Uterus (tissue), 4 donors: ENCODE data around the gene CHCHD3. TPM values are rescaled to one million over a fixed set of nuclear protein-coding genes. Genes with fewer than 3 reads are reported as not detected.

ENCODE experiments used
- DNase-seq, 2 donors: peaks; one replicate each; pipeline ENCODE4 v3.0.0-alpha.2; 2019 to 2020
- H3K27ac ChIP-seq, 2 donors: fragments of 200-600 bp; sonication (generic); 1 replicate in 1 of 2; 2 replicates in 1 of 2; pipeline ENCODE4 v1.5.1; 2016 to 2018
- H3K27me3 ChIP-seq, 2 donors: fragments of 200-600 bp; sonication (generic); one replicate each; pipeline ENCODE4 v1.5.1; 2018 to 2019; ENCODE audit warnings: control low read depth in 1 of 2
- H3K36me3 ChIP-seq, 2 donors: fragments of 200-600 bp; sonication (generic); one replicate each; pipeline ENCODE4 v1.5.1; 2019; ENCODE audit warnings: control low read depth in 1 of 2
- H3K4me1 ChIP-seq, 2 donors: fragments of 200-600 bp; sonication (generic); one replicate each; pipeline ENCODE4 v1.5.1; 2018 to 2019; ENCODE audit warnings: control low read depth in 1 of 2
- H3K4me3 ChIP-seq, 2 donors: fragments of 200-600 bp; sonication (generic); 1 replicate in 1 of 2; 2 replicates in 1 of 2; pipeline ENCODE4 v1.5.1; 2018 to 2019; ENCODE audit warnings: mild to moderate bottlenecking in 1 of 2
- H3K9me3 ChIP-seq, 2 donors: fragments of 200-600 bp; sonication (generic); one replicate each; pipeline ENCODE4 v1.5.1; 2019; ENCODE audit warnings: control low read depth in 1 of 2
- POLR2A ChIP-seq, 2 donors: fragments of 450-650 bp; IDR thresholded peaks; one replicate each; pipeline ENCODE4 v1.6.1; 2016; ENCODE audit warnings: antibody characterized with exemption in 2 of 2, mild to moderate bottlenecking in 1 of 2, moderate library complexity in 1 of 2
- intact Hi-C: fragments of 100-400 bp; cut with DNase I; formaldehyde crosslinking; loops from one replicate; pipeline ENCODE4 v1.15.1; 2023; ENCODE audit warnings: low total_unique reads
- total RNA-seq, 4 donors: library from RNA; depleted of rRNA in 3 of 4; stranded (reverse); fragments of >200 nt in 3 of 4; gene quantifications; one replicate each; pipeline versions ENCODE4 v1.1.0 to v1.2.4, GENCODE V29; 2014 to 2023
- TF ChIP-seq, protein P1 (sequence below), 4 experiments: fragments of 200-600 bp in 2 of 4; fragments of 450-650 bp in 2 of 4; sonication (generic) in 2 of 4; IDR thresholded peaks; one replicate each; pipeline ENCODE4 v1.5.1; 2016 to 2019; ENCODE audit warnings: antibody characterized with exemption in 4 of 4, mild to moderate bottlenecking in 2 of 4, moderate library complexity in 1 of 4
- donor health status: DM: yes; HTN: yes; CAD: no.

CHCHD3 gene
- total RNA-seq, 4 donors from 2014 or later: 43.5 to 61.0 (median 47.6) TPM

DNA sequence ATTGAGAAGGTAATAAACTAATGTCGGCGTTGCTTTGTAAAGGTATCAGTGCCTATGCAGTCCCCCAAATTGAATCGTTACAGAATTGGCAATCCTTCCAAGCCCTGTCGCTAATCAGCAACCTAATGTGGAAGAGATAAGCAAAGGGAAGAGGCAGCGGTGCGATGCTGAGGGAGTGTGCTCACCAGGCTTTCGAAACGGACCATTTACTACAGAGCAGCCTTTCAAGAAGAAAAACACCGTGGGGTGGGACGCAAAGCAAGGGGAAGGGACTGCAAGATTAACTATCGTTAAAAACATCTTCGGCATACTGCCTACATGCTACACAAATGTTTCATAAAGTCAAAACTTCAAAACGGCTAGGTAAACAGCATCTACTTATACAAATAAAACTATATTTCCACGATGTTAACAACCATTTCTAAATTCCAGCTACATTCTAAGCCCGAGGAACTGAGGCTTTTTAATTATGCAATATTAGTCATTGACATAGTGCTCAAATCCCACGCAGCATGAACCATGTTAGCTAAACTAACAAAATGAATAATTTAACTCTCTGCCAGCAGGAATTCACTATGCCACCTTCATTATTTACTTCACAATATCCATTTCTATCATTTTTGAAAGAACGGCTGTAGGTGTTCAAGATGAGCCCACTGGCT is 85.2 kb downstream of the CHCHD3 start:
- H3K27me3 ChIP-seq: no peaks in the 10 kb centered on the region
- DNase-seq: no peak
- H3K9me3 ChIP-seq: no peaks in the 10 kb centered on the region
- intact Hi-C loops: no loop called here
- H3K36me3 ChIP-seq: no peaks in the 10 kb centered on the region
- no peak overlapping the region for H3K4me3 ChIP-seq
- no peak overlapping the region for H3K27ac ChIP-seq
- peaks cover 0 to 3% of the 10 kb centered on the region in 2 donors for H3K4me1 ChIP-seq
- TF ChIP-seq POLR2A (IDR thresholded peaks at IDR 0.05): no peak
- TF ChIP-seq, protein P1, sequence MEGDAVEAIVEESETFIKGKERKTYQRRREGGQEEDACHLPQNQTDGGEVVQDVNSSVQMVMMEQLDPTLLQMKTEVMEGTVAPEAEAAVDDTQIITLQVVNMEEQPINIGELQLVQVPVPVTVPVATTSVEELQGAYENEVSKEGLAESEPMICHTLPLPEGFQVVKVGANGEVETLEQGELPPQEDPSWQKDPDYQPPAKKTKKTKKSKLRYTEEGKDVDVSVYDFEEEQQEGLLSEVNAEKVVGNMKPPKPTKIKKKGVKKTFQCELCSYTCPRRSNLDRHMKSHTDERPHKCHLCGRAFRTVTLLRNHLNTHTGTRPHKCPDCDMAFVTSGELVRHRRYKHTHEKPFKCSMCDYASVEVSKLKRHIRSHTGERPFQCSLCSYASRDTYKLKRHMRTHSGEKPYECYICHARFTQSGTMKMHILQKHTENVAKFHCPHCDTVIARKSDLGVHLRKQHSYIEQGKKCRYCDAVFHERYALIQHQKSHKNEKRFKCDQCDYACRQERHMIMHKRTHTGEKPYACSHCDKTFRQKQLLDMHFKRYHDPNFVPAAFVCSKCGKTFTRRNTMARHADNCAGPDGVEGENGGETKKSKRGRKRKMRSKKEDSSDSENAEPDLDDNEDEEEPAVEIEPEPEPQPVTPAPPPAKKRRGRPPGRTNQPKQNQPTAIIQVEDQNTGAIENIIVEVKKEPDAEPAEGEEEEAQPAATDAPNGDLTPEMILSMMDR (IDR thresholded peaks at IDR 0.05): no peak

DNA sequence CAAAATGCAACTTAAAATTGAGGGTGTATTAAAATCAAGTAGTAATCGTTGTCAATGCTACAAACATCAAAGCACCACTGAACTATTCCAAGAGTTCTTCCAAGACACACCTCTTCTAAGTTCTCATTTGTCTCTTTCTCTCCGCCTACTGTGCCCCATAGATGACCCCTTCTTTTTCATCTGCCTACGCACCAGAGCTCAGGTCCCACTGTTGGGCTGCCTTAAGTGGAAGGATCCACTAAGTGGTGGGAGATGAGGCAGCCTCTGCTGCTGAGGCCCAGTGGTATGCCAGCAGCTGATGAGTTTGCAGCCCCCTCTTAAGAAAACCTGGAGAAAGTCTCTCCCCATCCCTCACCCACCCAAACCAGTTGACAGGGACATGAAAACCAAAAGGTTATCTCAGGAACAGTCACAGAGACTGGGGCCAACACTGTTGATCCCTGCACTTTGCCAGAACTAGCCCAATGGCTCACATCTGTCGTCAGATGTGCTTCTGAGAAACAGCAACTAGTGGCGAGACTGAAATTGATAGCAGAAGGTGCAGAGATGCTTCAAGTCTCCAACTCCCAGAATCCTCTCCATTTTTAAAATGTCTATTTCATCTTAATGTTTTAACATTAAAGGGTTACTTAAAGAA is 88.4 kb downstream of the CHCHD3 start:
- no peaks in the 10 kb centered on the region for H3K36me3 ChIP-seq
- DNase-seq: no peak
- no peaks in the 10 kb centered on the region for H3K9me3 ChIP-seq
- H3K27ac ChIP-seq: no peak overlapping the region
- no peak for TF ChIP-seq POLR2A (IDR thresholded peaks at IDR 0.05)
- TF ChIP-seq, protein P1 (IDR thresholded peaks at IDR 0.05): no peak
- H3K4me1 ChIP-seq: no peaks in the 10 kb centered on the region
- H3K4me3 ChIP-seq: no peak overlapping the region
- intact Hi-C loops: no loop called here
- no peaks in the 10 kb centered on the region for H3K27me3 ChIP-seq

DNA sequence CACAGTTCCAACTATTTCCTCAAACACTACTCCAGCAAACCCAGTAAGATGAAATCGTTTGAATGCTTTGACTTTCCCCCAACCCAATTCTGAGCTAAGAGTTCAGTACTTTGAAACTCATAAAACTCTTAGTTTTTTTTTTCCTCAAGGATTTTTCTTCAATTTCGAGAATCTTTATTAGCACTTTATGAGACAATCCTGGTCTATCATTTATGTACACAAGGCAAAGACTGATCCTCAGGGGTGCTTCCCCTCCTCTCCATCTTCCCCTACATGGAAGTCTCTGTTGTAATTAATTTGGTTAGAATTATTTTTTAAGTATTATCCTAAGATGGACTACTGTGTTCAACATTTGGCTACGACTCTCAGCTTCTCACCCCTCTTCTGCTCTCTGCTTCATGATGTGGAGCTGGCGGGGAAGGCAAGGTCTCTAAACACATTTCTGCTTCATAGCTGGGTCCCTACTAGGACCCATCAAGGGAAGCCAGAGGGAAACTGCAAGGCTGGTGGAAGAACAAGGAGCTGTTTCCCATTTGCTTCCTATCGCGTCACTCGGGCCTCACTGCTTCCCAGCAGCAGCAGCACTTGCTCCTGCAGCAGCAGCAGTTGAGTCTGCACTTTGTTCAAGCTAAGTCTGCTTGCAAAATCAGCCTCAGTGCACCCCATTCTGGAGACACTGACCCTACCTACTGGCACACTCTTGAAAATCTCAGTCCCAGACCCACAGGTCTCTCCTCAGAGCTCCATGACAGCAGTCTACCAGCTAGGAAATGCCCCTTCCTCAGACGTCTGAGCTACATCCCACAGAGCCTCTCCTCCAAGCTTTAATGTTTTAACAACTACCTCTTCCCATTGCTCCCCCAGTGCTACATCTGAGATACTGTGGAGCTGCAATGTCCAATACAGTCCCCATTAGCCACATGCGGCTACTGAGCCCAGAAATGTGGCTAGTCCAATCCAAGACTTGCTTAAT is 90.0 kb downstream of the CHCHD3 start:
- Histone ChIP-seq H3K4me1 (no peaks in the 10 kb centered on the region), H3K9me3 (no peaks in the 10 kb centered on the region), H3K4me3 (no peak overlapping the region), H3K36me3 (no peaks in the 10 kb centered on the region), H3K27ac (no peak overlapping the region), H3K27me3 (no peaks in the 10 kb centered on the region)
- TF ChIP-seq, protein P1 (IDR thresholded peaks at IDR 0.05): no peak
- no peak for TF ChIP-seq POLR2A (IDR thresholded peaks at IDR 0.05)
- intact Hi-C loops: no loop called here
- DNase-seq: no peak

DNA sequence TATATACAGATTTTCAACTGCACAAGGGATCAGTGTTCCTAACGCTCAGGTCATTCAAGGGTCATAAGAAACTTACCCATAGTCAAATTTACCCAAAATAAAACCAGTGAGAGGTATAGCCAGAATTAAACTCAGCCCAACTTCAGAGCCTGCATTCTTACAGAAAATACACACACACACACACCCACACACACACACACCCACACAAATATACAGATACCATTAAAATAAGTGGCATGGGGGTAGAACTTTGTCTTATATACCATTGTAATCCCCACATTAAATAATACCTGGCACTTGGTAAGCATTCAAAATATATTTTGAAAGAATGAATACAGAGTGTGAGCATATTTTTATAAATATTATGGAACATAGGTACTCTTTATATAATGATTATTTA is 93.8 kb downstream of the CHCHD3 start:
- no peaks in the 10 kb centered on the region for H3K4me1 ChIP-seq
- no peak for DNase-seq
- no peak overlapping the region for H3K4me3 ChIP-seq
- H3K36me3 ChIP-seq: no peaks in the 10 kb centered on the region
- intact Hi-C loops: no loop called here
- TF ChIP-seq, protein P1 (IDR thresholded peaks at IDR 0.05): no peak
- TF ChIP-seq POLR2A (IDR thresholded peaks at IDR 0.05): no peak
- H3K27me3 ChIP-seq: no peaks in the 10 kb centered on the region
- no peak overlapping the region for H3K27ac ChIP-seq
- no peaks in the 10 kb centered on the region for H3K9me3 ChIP-seq
